SH-SY5Y (cell line): ENCODE measurements around the gene AHSG.

Source experiments
- GATA2 ChIP-seq: IDR thresholded peaks from 2 replicates; pipeline ENCODE4 v1.6.1; 2011; ENCODE audit warnings: mild to moderate bottlenecking, low read depth, low read length
- GATA3 ChIP-seq: IDR thresholded peaks from 2 replicates; pipeline ENCODE4 v1.6.1; 2011; ENCODE audit warnings: low read depth, mild to moderate bottlenecking, low read length, moderate library complexity

DNA sequence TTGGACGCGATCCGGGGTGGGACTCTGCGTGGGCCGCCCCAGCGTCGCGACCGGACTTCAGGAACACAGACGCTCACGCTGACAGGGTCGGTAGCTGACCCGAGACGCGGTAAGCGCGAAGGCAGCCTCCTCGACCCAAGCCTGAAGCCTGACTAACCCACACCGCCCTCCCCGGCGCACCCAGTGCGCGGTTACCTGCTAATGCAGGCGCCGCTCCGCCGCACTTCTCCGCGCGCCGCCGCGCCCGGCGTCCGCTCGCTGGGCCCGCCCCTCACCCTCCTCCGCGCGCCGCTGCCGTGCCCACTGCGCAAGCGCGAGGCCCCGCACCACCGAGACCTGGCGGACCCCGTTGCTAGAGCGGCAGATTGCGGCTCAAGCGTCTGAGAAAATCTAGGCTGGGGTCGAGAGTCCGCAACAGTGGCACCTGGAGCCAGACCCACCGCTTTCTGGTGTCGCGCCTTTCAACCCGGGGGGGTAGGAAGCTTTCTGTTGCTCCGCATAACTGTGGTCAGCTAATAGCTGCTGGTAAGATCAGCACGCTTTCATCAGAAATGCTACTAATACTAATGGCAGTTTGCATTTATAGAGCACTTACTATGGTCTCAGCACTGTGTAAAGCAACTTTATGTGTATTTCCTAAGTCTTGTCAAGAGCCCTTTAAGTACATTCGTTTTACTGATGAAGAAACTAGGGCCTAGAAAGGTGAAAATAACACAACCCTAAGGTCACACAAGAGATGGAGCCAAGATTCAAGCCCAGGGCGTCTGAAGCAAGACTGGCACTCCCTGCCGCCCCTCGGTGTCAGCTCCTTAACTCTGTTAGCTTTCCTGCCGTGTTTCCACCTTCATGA, 45.6 kb upstream of the AHSG start, which contains the start of gene TBCCD1:
- TF ChIP-seq GATA2 (0 out of 2 replicates have a peak, but pooled peaks have one; percentile 9), GATA3 (no peak)
